ENCODE measurements around the gene RNF223. TPM values are rescaled to one million over a fixed set of nuclear protein-coding genes. Genes with fewer than 3 reads are reported as not detected.
"Not testable (repeated sequence)": the region's sequence is repeated elsewhere in the genome, so short reads cannot be mapped to it uniquely, and the experiment has no call there.

RNF223 gene
- total RNA-seq, 4 donors from 2014 or later = not detected

DNA sequence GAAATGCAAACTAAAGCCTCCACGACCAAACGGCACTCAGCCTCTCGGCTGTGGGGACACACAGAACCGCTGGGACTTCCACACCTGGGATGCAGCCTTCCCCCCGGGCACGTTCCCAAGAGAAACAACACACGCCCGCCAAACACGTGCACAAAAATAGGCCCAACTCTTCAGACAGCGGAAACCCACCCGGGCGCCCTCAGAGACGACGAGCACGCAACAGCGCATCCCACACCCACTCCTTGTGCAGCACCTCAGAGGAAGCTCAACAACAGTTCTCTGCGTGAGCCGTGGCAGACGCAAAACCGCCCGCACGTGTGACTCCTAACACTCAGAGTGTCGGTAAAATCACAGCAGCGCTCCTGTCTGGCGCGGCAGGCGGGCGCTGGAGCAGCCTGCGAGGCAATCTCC, 36.5 kb upstream of the RNF223 start:
- DNase-seq = no peak

DNA sequence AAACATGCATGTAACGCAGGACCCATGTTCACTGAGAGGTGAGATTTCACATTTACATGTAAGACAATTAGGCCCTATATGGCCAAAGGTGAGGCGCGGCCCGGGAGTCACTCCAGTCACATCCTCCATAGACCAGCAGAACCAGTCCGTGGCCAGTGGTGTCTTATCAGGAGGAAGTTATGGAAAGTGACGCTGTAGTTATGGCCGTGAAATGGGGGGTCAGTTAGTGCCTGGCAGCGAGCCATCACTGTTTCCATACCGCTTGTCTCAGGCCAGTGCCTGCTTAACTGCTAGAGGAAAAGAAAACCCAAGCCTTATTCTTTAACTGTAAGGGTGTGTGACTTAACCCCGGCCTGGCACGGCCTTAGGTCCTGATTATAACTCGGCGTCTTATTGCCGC, 35.6 kb upstream of the RNF223 start:
- Histone ChIP-seq H3K27me3 (no peaks in the 10 kb centered on the region), H3K27ac (no peak overlapping the region), H3K9me3 (peaks cover 0 to 3% of the 10 kb centered on the region in 2 donors), H3K4me1 (peaks cover 0 to 1% of the 10 kb centered on the region in 2 donors), H3K4me3 (no peak overlapping the region), H3K36me3 (no peaks in the 10 kb centered on the region)
- DNase-seq = no peak
- intact Hi-C loops (cut with DNase I; ENCODE audit: low total_unique reads) = no loop called here
- no peak for TF ChIP-seq POLR2A (IDR thresholded peaks at IDR 0.05)
- TF ChIP-seq, protein P1, sequence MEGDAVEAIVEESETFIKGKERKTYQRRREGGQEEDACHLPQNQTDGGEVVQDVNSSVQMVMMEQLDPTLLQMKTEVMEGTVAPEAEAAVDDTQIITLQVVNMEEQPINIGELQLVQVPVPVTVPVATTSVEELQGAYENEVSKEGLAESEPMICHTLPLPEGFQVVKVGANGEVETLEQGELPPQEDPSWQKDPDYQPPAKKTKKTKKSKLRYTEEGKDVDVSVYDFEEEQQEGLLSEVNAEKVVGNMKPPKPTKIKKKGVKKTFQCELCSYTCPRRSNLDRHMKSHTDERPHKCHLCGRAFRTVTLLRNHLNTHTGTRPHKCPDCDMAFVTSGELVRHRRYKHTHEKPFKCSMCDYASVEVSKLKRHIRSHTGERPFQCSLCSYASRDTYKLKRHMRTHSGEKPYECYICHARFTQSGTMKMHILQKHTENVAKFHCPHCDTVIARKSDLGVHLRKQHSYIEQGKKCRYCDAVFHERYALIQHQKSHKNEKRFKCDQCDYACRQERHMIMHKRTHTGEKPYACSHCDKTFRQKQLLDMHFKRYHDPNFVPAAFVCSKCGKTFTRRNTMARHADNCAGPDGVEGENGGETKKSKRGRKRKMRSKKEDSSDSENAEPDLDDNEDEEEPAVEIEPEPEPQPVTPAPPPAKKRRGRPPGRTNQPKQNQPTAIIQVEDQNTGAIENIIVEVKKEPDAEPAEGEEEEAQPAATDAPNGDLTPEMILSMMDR (IDR thresholded peaks at IDR 0.05) = no peak

More for the DNA sequence above, 36.5 kb upstream of the RNF223 start:
- Histone ChIP-seq H3K27me3 (no peaks in the 10 kb centered on the region), H3K4me3 (no peak overlapping the region), H3K4me1 (peaks cover 0 to 6% of the 10 kb centered on the region in 2 donors), H3K9me3 (peaks cover 0 to 3% of the 10 kb centered on the region in 2 donors), H3K27ac (no peak overlapping the region), H3K36me3 (no peaks in the 10 kb centered on the region)
- no peak for TF ChIP-seq POLR2A (IDR thresholded peaks at IDR 0.05)
- intact Hi-C loops (cut with DNase I; ENCODE audit: low total_unique reads) = no loop called here

DNA sequence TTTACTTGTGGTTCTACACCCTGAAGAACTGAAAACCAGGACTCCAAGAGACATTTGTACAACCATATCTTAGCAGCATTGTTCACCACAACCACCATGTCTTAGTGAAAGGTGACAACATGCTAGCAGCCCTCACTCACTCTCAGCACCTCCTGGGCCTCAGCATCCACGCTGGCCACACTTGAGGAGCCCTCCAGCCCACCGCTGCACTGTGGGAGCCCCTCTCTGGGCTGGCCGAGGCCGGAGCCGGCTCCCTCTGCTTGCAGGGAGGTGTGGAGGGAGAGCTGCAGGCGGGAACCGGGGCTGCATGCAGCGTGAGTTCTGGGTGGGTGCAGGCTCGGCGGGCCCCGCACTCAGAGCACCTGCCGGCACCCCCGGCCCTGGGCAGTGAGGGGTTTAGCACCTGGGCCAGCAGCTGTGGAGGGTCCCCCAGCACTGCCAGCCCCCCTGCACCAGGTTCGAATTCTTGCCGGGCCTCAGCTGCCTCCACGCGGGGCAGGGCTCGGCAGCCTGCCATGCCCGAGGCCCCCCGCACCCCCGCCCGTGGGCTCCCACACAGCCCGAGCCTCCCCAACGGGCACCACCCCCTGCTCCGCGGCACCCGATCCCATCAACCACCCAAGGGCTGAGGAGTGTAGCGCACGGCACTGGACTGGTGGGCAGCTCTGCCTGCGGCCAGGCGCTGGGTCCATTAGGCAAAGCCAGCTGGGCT, 32.6 kb upstream of the RNF223 start:
- H3K4me3 ChIP-seq = no peak overlapping the region
- intact Hi-C loops (cut with DNase I; ENCODE audit: low total_unique reads) = no loop called here
- H3K4me1 ChIP-seq = no peaks in the 10 kb centered on the region
- DNase-seq = no peak
- TF ChIP-seq, protein P1 (IDR thresholded peaks at IDR 0.05) = no peak
- peaks cover 0 to 3% of the 10 kb centered on the region in 2 donors for H3K9me3 ChIP-seq
- no peaks in the 10 kb centered on the region for H3K36me3 ChIP-seq
- H3K27ac ChIP-seq = no peak overlapping the region
- no peaks in the 10 kb centered on the region for H3K27me3 ChIP-seq

DNA sequence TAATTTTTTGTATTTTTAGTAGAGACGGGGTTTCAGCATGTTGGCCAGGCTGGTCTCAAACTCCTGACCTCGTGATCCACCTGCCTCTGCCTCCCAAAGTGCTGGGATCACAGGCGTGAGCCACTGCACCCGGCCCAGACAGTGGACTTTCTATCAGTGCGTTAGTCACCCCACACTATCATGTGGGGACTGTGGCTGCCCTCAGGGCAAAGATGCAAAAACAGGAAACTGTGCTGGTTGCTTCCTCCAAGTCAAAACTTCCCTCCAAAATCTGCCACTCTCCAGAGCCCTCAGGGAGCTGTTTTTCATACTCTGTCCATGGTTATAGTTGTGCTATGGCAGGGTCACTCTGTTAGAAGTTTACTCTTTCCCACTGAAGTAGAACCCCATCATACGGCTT, 30.0 kb upstream of the RNF223 start:
- intact Hi-C loops (cut with DNase I; ENCODE audit: low total_unique reads); H3K36me3 ChIP-seq; H3K27me3 ChIP-seq; H3K4me1 ChIP-seq; H3K9me3 ChIP-seq; H3K27ac ChIP-seq; H3K4me3 ChIP-seq; DNase-seq: not testable (repeated sequence)

DNA sequence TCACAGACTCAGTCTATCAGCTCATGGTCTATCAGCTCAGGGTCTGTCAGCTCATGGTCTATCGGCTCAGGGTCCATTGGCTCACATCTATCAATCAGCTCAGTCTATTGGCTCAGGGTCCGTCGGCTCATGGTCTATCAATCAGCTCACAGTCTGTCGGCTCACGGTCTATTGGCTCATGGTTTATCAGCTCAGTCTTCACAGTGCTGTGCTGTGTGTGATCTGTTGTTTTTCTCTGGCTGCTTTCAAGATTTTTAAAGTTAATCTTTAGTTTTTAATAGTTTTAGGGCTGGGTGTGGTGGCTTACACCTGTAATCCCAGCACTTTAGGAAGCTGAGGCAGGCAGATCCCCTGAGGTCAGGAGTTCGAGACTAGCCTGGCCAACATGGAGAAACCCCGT, 27.4 kb upstream of the RNF223 start:
- Histone ChIP-seq H3K27me3 (no peaks in the 10 kb centered on the region), H3K4me1 (no peaks in the 10 kb centered on the region), H3K4me3 (no peak overlapping the region), H3K36me3 (no peaks in the 10 kb centered on the region), H3K9me3 (peaks cover 0 to under 1% of the 10 kb centered on the region in 2 donors), H3K27ac (no peak overlapping the region)
- TF ChIP-seq, protein P1 (IDR thresholded peaks at IDR 0.05) = no peak
- no peak for TF ChIP-seq POLR2A (IDR thresholded peaks at IDR 0.05)
- DNase-seq = no peak
- intact Hi-C loops (cut with DNase I; ENCODE audit: low total_unique reads) = no loop called here

GRCh38 chr1:1100296-1100695, 26.2 kb upstream of the RNF223 start:
- no peak for DNase-seq
- H3K9me3 ChIP-seq = no peaks in the 10 kb centered on the region

More at GRCh38 chr1:1100296-1100695, 26.2 kb upstream of the RNF223 start:
- intact Hi-C loops (cut with DNase I; ENCODE audit: low total_unique reads) = no loop called here
- H3K36me3 ChIP-seq = no peaks in the 10 kb centered on the region
- no peak overlapping the region for H3K4me3 ChIP-seq
- no peaks in the 10 kb centered on the region for H3K4me1 ChIP-seq
- TF ChIP-seq, protein P1 (IDR thresholded peaks at IDR 0.05) = no peak
- no peak for TF ChIP-seq POLR2A (IDR thresholded peaks at IDR 0.05)
- no peaks in the 10 kb centered on the region for H3K27me3 ChIP-seq
- no peak overlapping the region for H3K27ac ChIP-seq
